Type B pancreatic cell (in vitro differentiated cells): ENCODE results near the gene PSAT1. TPM values are rescaled to one million over a fixed set of nuclear protein-coding genes. Genes with fewer than 3 reads are reported as not detected.

Experiments used
- DNase-seq: peaks from one replicate; pipeline ENCODE4 v3.0.0; 2021; ENCODE audit warnings: mixed read lengths; ENCODE audit not compliant: unreplicated experiment; ENCODE audit errors: extremely low spot score
- H3K27ac Mint-ChIP-seq: 2 replicates; pipeline ENCODE4 v1.8.0; 2021; ENCODE audit warnings: mild to moderate bottlenecking, mixed read lengths
- H3K27me3 Mint-ChIP-seq: 2 replicates; pipeline ENCODE4 v1.8.0; 2021; ENCODE audit warnings: mixed read lengths
- H3K36me3 Mint-ChIP-seq: 2 replicates; pipeline ENCODE4 v1.8.0; 2021; ENCODE audit warnings: mixed read lengths
- H3K4me1 Mint-ChIP-seq: one replicate; pipeline ENCODE4 v1.8.0; 2021; ENCODE audit warnings: mixed read lengths; ENCODE audit not compliant: unreplicated experiment
- H3K4me3 Mint-ChIP-seq: 2 replicates; pipeline ENCODE4 v1.8.0; 2021; ENCODE audit warnings: mild to moderate bottlenecking, mixed read lengths
- H3K9me3 Mint-ChIP-seq: 2 replicates; pipeline ENCODE4 v1.8.0; 2021; ENCODE audit warnings: mixed read lengths
- CTCF ChIP-seq: fragments of 200-600 bp; sonication (generic); conservative IDR thresholded peaks from 2 replicates; pipeline ENCODE4 v1.5.0; 2021; ENCODE audit warnings: antibody characterized with exemption, mild to moderate bottlenecking
- total RNA-seq: library from RNA; stranded (reverse); gene quantifications from 2 replicates; pipeline ENCODE4 v1.2.1, GENCODE V29; 2021; ENCODE audit warnings: low replicate concordance

The PSAT1 gene
- total RNA-seq, 1 donor from 2014 or later = 74.2 TPM

- no peaks in the 10 kb centered on the region for H3K9me3 Mint-ChIP-seq
- no peak for TF ChIP-seq CTCF
- H3K36me3 Mint-ChIP-seq = peaks cover 20% of the 10 kb centered on the region
- DNase-seq = no peak
- peak overlapping the region; percentile 94 for H3K4me3 Mint-ChIP-seq
- no peaks in the 10 kb centered on the region for H3K27me3 Mint-ChIP-seq
- peaks cover 24% of the 10 kb centered on the region for H3K4me1 Mint-ChIP-seq
- peak overlapping the region; percentile 94 for H3K27ac Mint-ChIP-seq
Measured at GRCh38 chr9:78298046-78298765, 1.3 kb downstream of the PSAT1 start.

DNA sequence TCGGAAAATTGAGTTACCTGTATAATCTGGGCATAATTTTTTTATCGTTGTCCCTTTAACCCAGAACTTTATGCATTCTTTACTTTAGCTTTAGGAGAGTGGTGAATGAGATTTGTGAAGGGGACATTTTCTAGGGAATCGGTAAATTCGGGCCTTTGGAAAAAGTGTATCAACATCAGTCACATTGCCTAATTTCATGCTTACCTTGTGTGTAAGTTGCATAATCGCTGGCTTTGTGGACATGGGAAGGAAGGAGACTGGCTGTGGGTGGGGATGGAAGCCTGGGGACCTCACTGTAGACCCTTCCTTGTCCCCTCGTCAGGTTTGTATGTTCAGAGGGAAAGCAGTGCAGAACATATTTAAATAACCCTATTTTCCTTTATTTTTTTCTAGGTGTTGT lies 3.3 kb downstream of the PSAT1 start:
- Mint-ChIP-seq H3K9me3 (no peaks in the 10 kb centered on the region), H3K4me1 (peaks cover 24% of the 10 kb centered on the region), H3K27ac (no peak overlapping the region), H3K27me3 (no peaks in the 10 kb centered on the region), H3K4me3 (no peak overlapping the region), H3K36me3 (peaks cover 33% of the 10 kb centered on the region)
- no peak for DNase-seq
- TF ChIP-seq CTCF = no peak

DNA sequence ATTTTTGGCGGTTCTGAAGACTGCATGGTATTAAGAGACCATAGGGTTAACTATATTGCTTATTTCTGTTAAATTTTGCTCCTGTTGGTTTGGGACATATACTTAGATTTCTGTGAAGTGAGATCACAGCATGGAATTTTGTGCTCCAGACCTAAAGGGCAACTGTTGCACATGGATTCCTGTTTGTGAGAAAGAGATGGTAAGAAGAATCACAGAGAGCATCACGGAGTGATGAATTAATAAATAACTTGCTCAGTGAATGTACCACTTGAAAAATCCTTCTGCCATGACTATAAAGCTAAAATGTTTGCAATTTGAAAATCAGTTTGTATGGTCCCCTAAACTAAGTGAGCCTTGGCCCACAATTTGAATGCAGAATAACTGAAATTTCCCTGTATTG lies 4.5 kb downstream of the PSAT1 start:
- Mint-ChIP-seq H3K27ac (no peak overlapping the region), H3K36me3 (peaks cover 42% of the 10 kb centered on the region)

DNA sequence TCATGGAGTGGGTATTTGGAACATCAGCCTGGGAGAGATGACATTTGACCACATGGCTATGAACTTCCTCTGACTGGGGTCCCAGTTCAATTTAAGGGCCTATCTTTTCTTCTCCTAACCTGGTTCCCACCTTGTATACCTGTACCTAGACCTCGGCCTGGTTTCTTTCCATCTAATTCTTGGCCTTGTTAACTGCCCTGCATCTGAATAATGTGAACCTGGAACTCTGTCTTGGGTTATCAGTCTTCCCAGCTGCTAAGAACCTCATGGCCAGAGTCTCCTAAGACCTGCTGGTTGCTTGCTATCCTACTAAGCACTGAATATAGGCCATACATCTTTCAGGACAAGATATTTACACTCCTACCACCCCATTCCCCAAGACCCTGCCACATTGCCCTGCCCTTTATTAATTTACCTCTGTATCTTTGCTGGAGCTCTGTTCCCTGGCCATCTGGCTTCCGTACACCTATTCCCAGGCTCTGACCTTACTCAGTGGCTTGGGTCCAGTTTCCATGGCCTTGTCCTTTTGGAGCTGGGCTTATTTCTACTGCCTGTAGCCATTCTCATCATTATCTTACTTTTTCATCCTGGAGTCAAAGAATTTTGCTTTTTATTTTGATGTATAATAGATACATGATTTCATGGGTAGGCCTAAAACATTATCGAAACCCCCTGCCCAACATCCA lies 6.6 kb downstream of the PSAT1 start:
- H3K4me3 Mint-ChIP-seq = no peak overlapping the region
- TF ChIP-seq CTCF = no peak
- no peak overlapping the region for H3K27ac Mint-ChIP-seq
- no peak for DNase-seq
- H3K36me3 Mint-ChIP-seq = peaks cover 52% of the 10 kb centered on the region
- H3K9me3 Mint-ChIP-seq = no peaks in the 10 kb centered on the region
- H3K4me1 Mint-ChIP-seq = peaks cover 10% of the 10 kb centered on the region
- H3K27me3 Mint-ChIP-seq = no peaks in the 10 kb centered on the region

More for the DNA sequence above, 4.5 kb downstream of the PSAT1 start:
- Mint-ChIP-seq H3K4me1 (peaks cover 14% of the 10 kb centered on the region), H3K27me3 (no peaks in the 10 kb centered on the region), H3K9me3 (no peaks in the 10 kb centered on the region), H3K4me3 (no peak overlapping the region)
- TF ChIP-seq CTCF = no peak
- DNase-seq = no peak

DNA sequence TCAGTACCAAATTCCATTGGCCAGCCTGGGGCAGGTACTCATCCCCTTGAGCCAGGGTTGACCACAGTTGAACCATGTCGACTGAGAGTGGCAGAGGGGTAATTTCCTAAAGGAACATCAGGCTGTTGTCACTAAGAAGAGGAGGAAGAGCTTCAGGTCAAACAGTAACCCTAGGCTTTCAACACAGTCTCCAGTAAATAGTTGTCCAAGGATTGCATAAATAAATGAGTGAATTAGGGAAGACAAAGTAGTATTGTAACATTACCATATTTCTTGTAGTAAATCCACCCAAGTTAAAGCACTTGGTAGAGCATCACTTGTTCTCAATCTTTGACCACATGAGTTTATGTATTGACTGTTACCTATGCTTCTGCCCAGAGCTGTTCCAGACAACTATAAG lies 7.4 kb downstream of the PSAT1 start:
- no peak for TF ChIP-seq CTCF
- peaks cover 49% of the 10 kb centered on the region for H3K36me3 Mint-ChIP-seq
- peaks cover 10% of the 10 kb centered on the region for H3K4me1 Mint-ChIP-seq
- H3K27ac Mint-ChIP-seq = no peak overlapping the region
- DNase-seq = no peak
- no peak overlapping the region for H3K4me3 Mint-ChIP-seq
- H3K27me3 Mint-ChIP-seq = no peaks in the 10 kb centered on the region
- H3K9me3 Mint-ChIP-seq = no peaks in the 10 kb centered on the region
